Nephron progenitor cell (in vitro differentiated cells): Measurements from ENCODE around the gene SFXN4.
A peak's percentile ranks its signal among the peaks of the same experiment; 100 is the strongest.

ENCODE experiments used
- DNase-seq: peaks from one replicate; pipeline ENCODE4 v3.0.0; 2021
- H3K27ac Mint-ChIP-seq: 2 replicates; pipeline ENCODE4 v1.8.0; 2021; ENCODE audit warnings: mild to moderate bottlenecking, moderate library complexity, mixed read lengths
- H3K27me3 Mint-ChIP-seq: 2 replicates; pipeline ENCODE4 v1.8.0; 2021; ENCODE audit warnings: mild to moderate bottlenecking, low read depth, mixed read lengths; ENCODE audit not compliant: poor library complexity
- H3K36me3 Mint-ChIP-seq: 2 replicates; pipeline ENCODE4 v1.8.0; 2021; ENCODE audit warnings: low read depth, mixed read lengths
- H3K4me1 Mint-ChIP-seq: 2 replicates; pipeline ENCODE4 v1.8.0; 2021; ENCODE audit warnings: mixed read lengths
- H3K4me3 Mint-ChIP-seq: 2 replicates; pipeline ENCODE4 v1.8.0; 2021; ENCODE audit warnings: mild to moderate bottlenecking, moderate library complexity, mixed read lengths
- H3K9me3 Mint-ChIP-seq: 2 replicates; pipeline ENCODE4 v1.8.0; 2021; ENCODE audit warnings: mild to moderate bottlenecking, moderate library complexity, mixed read lengths
- TF ChIP-seq, protein P1 (sequence below): fragments of 200-600 bp; sonication (generic); IDR thresholded peaks from 2 replicates; pipeline ENCODE4 v1.5.0; 2021; ENCODE audit warnings: antibody characterized with exemption

The SFXN4 gene

GRCh38 chr10:119105155-119105554 is 60.4 kb downstream of the SFXN4 start:
- no peaks in the 10 kb centered on the region for H3K9me3 Mint-ChIP-seq
- no peak for DNase-seq
- H3K36me3 Mint-ChIP-seq: peaks cover 27% of the 10 kb centered on the region
- TF ChIP-seq, protein P1, sequence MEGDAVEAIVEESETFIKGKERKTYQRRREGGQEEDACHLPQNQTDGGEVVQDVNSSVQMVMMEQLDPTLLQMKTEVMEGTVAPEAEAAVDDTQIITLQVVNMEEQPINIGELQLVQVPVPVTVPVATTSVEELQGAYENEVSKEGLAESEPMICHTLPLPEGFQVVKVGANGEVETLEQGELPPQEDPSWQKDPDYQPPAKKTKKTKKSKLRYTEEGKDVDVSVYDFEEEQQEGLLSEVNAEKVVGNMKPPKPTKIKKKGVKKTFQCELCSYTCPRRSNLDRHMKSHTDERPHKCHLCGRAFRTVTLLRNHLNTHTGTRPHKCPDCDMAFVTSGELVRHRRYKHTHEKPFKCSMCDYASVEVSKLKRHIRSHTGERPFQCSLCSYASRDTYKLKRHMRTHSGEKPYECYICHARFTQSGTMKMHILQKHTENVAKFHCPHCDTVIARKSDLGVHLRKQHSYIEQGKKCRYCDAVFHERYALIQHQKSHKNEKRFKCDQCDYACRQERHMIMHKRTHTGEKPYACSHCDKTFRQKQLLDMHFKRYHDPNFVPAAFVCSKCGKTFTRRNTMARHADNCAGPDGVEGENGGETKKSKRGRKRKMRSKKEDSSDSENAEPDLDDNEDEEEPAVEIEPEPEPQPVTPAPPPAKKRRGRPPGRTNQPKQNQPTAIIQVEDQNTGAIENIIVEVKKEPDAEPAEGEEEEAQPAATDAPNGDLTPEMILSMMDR: no peak
- H3K4me3 Mint-ChIP-seq: peak overlapping the region; percentile 88
- H3K27ac Mint-ChIP-seq: peak overlapping the region; percentile 32
- peaks cover 5% of the 10 kb centered on the region for H3K27me3 Mint-ChIP-seq
- H3K4me1 Mint-ChIP-seq: peaks cover 33% of the 10 kb centered on the region

DNA sequence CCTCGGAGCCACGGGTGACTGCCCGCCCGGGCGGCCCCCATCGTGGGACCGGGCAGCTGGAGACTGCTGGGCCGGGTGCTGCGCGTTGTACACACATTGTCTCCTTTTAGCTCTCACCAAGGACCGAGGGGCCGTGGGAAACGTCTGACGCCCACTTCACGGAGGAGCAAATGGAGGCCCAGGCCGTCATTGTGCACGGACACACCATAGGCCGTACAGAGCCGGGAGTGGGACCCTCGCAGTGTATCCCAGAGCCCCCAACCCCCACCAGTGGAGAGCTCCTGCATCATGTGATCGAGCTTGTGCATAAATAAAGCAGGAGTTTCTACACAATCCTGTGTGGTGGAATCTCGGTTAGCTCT is 60.9 kb downstream of the SFXN4 start:
- Mint-ChIP-seq H3K4me1 (peaks cover 33% of the 10 kb centered on the region), H3K27me3 (peaks cover 5% of the 10 kb centered on the region), H3K27ac (no peak overlapping the region), H3K9me3 (no peaks in the 10 kb centered on the region), H3K4me3 (peak overlapping the region; percentile 88), H3K36me3 (peaks cover 23% of the 10 kb centered on the region)
- no peak for DNase-seq
- TF ChIP-seq, protein P1: no peak

DNA sequence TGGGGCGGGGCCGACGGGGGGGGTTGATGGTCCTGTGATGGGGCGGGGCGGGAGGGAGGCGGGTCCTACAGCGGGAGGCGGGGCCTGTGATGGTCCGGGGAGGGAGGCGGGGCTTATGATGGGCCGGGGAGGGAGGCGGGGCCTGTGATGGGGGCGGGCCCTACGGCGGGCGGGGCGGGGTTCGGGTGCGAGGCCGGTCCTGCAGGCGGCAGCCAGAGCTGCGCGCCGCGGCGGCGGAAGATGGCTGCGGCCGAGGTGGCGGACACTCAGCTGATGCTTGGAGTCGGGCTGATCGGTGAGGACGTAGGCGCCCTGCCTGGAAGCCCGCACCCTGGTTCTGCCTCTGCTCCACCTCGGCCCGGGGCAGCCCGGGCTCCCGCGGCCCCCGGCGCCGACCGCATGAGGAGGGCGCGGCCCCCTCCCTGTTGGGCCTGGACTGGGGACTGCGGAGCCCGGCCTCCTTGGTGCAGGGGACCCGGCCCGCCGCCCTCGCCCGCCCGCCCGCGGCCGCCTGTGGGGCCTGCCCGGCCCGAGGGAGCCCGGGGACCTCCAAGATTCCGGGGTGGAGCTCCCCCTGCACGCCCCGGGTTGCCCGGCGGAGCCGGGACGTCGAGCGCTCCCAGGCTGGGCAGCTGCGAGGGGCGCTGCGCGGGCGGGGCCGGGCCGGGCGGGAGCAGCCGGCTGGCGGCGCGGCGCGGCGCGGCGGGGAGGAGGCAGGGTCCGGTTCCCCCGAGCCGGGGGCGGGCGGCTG is 61.4 kb downstream of the SFXN4 start, which contains the start of gene DENND10:
DENND10 (plus strand) TSS at position 211 of the 751 bp plus-strand sequence; CDS start at position 241, 30 bp downstream.
- peak within 1 kb of the TSS; percentile 88 for H3K4me3 Mint-ChIP-seq
- H3K27me3 Mint-ChIP-seq: peaks cover 8% of the 10 kb centered on the region
- peaks cover 19% of the 10 kb centered on the region for H3K36me3 Mint-ChIP-seq
- no peaks in the 10 kb centered on the region for H3K9me3 Mint-ChIP-seq
- H3K27ac Mint-ChIP-seq: peak within 1 kb of the TSS; percentile 10
- peak; percentile 85 for DNase-seq
- peaks cover 33% of the 10 kb centered on the region for H3K4me1 Mint-ChIP-seq
- TF ChIP-seq, protein P1: no peak

DNA sequence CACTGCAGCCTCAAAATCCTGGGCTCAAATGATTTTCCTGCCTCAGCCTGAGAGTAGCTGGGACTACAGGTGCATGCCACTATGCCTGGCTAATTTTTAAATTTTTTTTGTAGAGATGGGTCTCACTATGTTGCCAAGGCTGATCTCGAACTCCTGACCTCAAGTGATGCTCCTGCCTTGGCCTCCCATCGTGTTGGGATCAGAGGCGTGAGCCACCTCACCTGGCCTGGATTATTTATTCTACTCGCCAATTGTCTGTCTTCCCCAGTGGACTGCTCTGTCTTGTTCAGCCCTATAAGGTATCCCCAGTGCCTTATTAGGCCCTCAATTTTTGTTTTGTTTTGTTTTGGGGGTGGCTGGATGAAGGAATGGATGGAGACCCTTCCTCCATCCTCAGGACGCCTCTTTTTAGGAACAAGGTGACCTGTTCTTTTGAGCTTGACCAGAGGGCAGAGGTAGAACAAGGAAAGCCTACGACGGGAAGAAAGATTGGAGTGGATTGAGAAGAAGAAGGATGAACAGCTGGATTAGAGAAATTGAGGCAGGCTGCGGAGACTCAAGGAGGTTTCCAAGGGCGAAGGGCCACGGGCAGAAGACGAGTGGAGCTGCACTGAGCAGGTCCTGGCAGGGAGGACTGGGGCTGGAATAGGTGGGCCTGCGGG is 62.1 kb downstream of the SFXN4 start:
- H3K4me3 Mint-ChIP-seq: peak overlapping the region; percentile 72
- no peaks in the 10 kb centered on the region for H3K9me3 Mint-ChIP-seq
- H3K27me3 Mint-ChIP-seq: peaks cover 8% of the 10 kb centered on the region
- H3K4me1 Mint-ChIP-seq: peaks cover 33% of the 10 kb centered on the region
- no peak for DNase-seq
- H3K27ac Mint-ChIP-seq: peak overlapping the region; percentile 10
- TF ChIP-seq, protein P1: no peak
- peaks cover 15% of the 10 kb centered on the region for H3K36me3 Mint-ChIP-seq

GRCh38 chr10:119101366-119102098 is 64.0 kb downstream of the SFXN4 start:
- H3K4me1 Mint-ChIP-seq: peaks cover 32% of the 10 kb centered on the region
- H3K27ac Mint-ChIP-seq: no peak overlapping the region
- H3K4me3 Mint-ChIP-seq: no peak overlapping the region
- TF ChIP-seq, protein P1: no peak
- no peaks in the 10 kb centered on the region for H3K9me3 Mint-ChIP-seq
- peaks cover 11% of the 10 kb centered on the region for H3K27me3 Mint-ChIP-seq
- no peak for DNase-seq
- H3K36me3 Mint-ChIP-seq: no peaks in the 10 kb centered on the region
